Adrenal gland (tissue), 5 donors: ENCODE data around the gene DLGAP1.

ENCODE experiments used
- CTCF ChIP-seq, 6 experiments: fragments of 450-650 bp in 4 of 6; fragments of 200-600 bp in 2 of 6; sonication (generic) in 1 of 6; IDR thresholded peaks; 1 replicate in 5 of 6; 2 replicates in 1 of 6; pipeline versions ENCODE4 v1.5.1 to v1.8.0; 2016 to 2021; ENCODE audit warnings: antibody characterized with exemption in 6 of 6, mild to moderate bottlenecking in 2 of 6, moderate library complexity in 1 of 6
- POLR2A ChIP-seq, 2 donors: fragments of 450-650 bp; IDR thresholded peaks; one replicate each; pipeline ENCODE4 v1.6.1; 2017; ENCODE audit warnings: antibody characterized with exemption in 2 of 2, mild to moderate bottlenecking in 2 of 2, moderate library complexity in 1 of 2
- donor health status: DM: no; HTN: no; CAD: no.

- TF ChIP-seq CTCF (IDR thresholded peaks at IDR 0.05), result no peak
- TF ChIP-seq POLR2A (IDR thresholded peaks at IDR 0.05), result no peak
Observed at GRCh38 chr18:3624546-3624934, 830.6 kb downstream of the DLGAP1 start.
